Stimulated activated CD4-positive, alpha-beta T cell treated with anti-CD3 and anti-CD28 coated beads, TNF-alpha, amount 100 ng/mL, for 24 hours (primary cell): ENCODE data around the gene RNU1-2.
"Not testable (repeated sequence)": the region's sequence is repeated elsewhere in the genome, so short reads cannot be mapped to it uniquely, and the experiment has no call there.

Experiments used
- DNase-seq, 3 experiments: peaks; one replicate each; pipeline ENCODE4 v3.0.0-alpha.2; 2020; ENCODE audit warnings: low read depth in 3 of 3

RNU1-2 gene

GRCh38 chr1:16907870-16908758, 12.3 kb downstream of the RNU1-2 start:
- no peak for DNase-seq

- not testable (repeated sequence) for DNase-seq
These were observed 16.3 kb downstream of the RNU1-2 start for GRCh38 chr1:16911851-16912721.

GRCh38 chr1:16912742-16913141, 17.0 kb downstream of the RNU1-2 start:
- DNase-seq, result not testable (repeated sequence)

GRCh38 chr1:16913181-16913832, 17.5 kb downstream of the RNU1-2 start:
- DNase-seq, result no peak

GRCh38 chr1:16913833-16914662, 18.3 kb downstream of the RNU1-2 start:
- peak; percentile 94 to 97 (median 96) for DNase-seq

- DNase-seq, result not testable (repeated sequence)
These were observed 19.3 kb downstream of the RNU1-2 start for GRCh38 chr1:16914928-16915626.

GRCh38 chr1:16915627-16915973, 19.8 kb downstream of the RNU1-2 start:
- no peak for DNase-seq

GRCh38 chr1:16916036-16916880, 20.5 kb downstream of the RNU1-2 start:
- DNase-seq, result not testable (repeated sequence)

GRCh38 chr1:16918371-16918770, 22.6 kb downstream of the RNU1-2 start:
- DNase-seq, result no peak

- DNase-seq, result not testable (repeated sequence)
These were observed 23.3 kb downstream of the RNU1-2 start for GRCh38 chr1:16918936-16919665.

GRCh38 chr1:16920951-16921350, 25.2 kb downstream of the RNU1-2 start:
- no peak for DNase-seq

- DNase-seq, result peak in 1 of 3 experiments; percentile 40
These were observed 25.8 kb downstream of the RNU1-2 start, which contains the start of gene CROCC for GRCh38 chr1:16921391-16922185. Gene CROCC (plus strand): TSS chr1:16921931. CDS start chr1:16922019, 88 bp downstream.

- DNase-seq, result no peak
These were observed 26.7 kb downstream of the RNU1-2 start for GRCh38 chr1:16922466-16922865.

- no peak for DNase-seq
These were observed 27.2 kb downstream of the RNU1-2 start for GRCh38 chr1:16922885-16923431.

GRCh38 chr1:16924216-16924918, 28.6 kb downstream of the RNU1-2 start:
- DNase-seq, result no peak

GRCh38 chr1:16924919-16925477, 29.2 kb downstream of the RNU1-2 start:
- DNase-seq, result no peak
